Activated naive CD4-positive, alpha-beta T cell treated with anti-CD3 and anti-CD28 coated beads, Interleukin-2, amount 50 U/mL, for 24 hours (primary cell): ENCODE results near the gene FERD3L.

ENCODE experiments used
- H3K27ac Mint-ChIP-seq: one replicate; pipeline ENCODE4 v1.8.0; 2021; ENCODE audit warnings: mild to moderate bottlenecking, mixed read lengths
- H3K27me3 Mint-ChIP-seq: one replicate; pipeline ENCODE4 v1.8.0; 2021; ENCODE audit warnings: mixed read lengths
- H3K36me3 Mint-ChIP-seq: one replicate; pipeline ENCODE4 v1.8.0; 2021; ENCODE audit warnings: mixed read lengths
- H3K4me1 Mint-ChIP-seq: one replicate; pipeline ENCODE4 v1.8.0; 2021; ENCODE audit warnings: mixed read lengths
- H3K4me3 Mint-ChIP-seq: one replicate; pipeline ENCODE4 v1.8.0; 2021; ENCODE audit warnings: mild to moderate bottlenecking, mixed read lengths
- H3K9me3 Mint-ChIP-seq: one replicate; pipeline ENCODE4 v1.8.0; 2021; ENCODE audit warnings: mixed read lengths

FERD3L gene

GRCh38 chr7:19109000-19109946 is 35.9 kb downstream of the FERD3L start:
- Mint-ChIP-seq H3K27ac (no peak overlapping the region), H3K4me1 (no peaks in the 10 kb centered on the region), H3K9me3 (no peaks in the 10 kb centered on the region), H3K4me3 (no peak overlapping the region), H3K36me3 (no peaks in the 10 kb centered on the region), H3K27me3 (peaks cover 64% of the 10 kb centered on the region)

GRCh38 chr7:19107356-19108146 is 37.7 kb downstream of the FERD3L start:
- Mint-ChIP-seq H3K36me3 (no peaks in the 10 kb centered on the region), H3K27me3 (peaks cover 68% of the 10 kb centered on the region), H3K27ac (no peak overlapping the region), H3K4me1 (no peaks in the 10 kb centered on the region), H3K4me3 (no peak overlapping the region), H3K9me3 (peaks cover 6% of the 10 kb centered on the region)

GRCh38 chr7:19107081-19107355 is 38.2 kb downstream of the FERD3L start:
- no peaks in the 10 kb centered on the region for H3K36me3 Mint-ChIP-seq
- H3K27ac Mint-ChIP-seq = no peak overlapping the region
- H3K9me3 Mint-ChIP-seq = peaks cover 6% of the 10 kb centered on the region
- H3K4me1 Mint-ChIP-seq = no peaks in the 10 kb centered on the region
- H3K27me3 Mint-ChIP-seq = peaks cover 68% of the 10 kb centered on the region
- H3K4me3 Mint-ChIP-seq = no peak overlapping the region

DNA sequence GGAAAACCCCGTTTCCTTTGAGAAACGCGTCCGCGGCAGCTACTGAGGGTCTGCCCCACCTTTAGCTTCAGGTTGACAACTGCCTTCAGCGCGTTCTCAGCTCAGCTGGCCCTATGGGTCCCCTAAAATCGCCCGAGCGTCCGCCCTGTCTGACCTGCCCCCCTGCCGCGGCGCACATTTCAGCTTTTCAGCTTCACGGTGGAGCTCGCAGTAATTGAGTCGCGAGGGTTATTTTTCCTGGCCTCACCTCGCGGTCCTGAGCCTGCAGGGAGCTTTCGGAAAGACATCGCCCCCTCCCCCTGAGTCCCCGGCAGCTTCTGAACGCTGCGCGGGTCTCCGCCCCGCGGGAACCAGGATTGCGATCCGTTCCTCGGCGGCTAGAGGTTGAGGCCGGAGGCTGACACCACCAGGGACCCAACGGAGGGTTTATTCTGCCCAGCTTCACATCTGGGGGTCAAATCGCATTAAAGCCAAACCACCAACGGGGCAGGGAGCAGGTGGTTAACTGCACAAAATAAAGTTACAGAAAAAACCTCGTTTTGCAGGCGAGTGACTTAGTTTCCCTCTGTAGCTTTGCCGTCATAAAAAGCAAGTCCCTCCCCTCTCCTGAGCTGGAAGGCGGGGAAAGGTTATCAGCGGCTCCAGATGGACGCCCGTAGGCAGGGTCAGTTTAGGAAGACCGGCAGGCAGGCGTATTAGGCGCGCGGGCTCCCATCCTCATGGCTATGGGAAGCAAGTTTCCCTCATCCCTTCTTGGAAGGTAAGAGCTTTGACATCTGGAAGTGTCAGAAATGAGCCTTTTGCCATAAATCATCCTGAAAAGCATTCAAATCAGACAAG is 38.8 kb downstream of the FERD3L start:
- H3K4me3 Mint-ChIP-seq = no peak overlapping the region
- H3K27me3 Mint-ChIP-seq = peaks cover 64% of the 10 kb centered on the region
- no peak overlapping the region for H3K27ac Mint-ChIP-seq
- no peaks in the 10 kb centered on the region for H3K36me3 Mint-ChIP-seq
- H3K4me1 Mint-ChIP-seq = no peaks in the 10 kb centered on the region
- H3K9me3 Mint-ChIP-seq = peaks cover 6% of the 10 kb centered on the region

- Mint-ChIP-seq H3K4me3 (no peak overlapping the region), H3K27ac (no peak overlapping the region), H3K4me1 (no peaks in the 10 kb centered on the region), H3K36me3 (no peaks in the 10 kb centered on the region), H3K9me3 (peaks cover 6% of the 10 kb centered on the region), H3K27me3 (peaks cover 57% of the 10 kb centered on the region)
Measured at GRCh38 chr7:19105546-19105945, 39.7 kb downstream of the FERD3L start.

GRCh38 chr7:19104811-19105210 is 40.4 kb downstream of the FERD3L start:
- no peaks in the 10 kb centered on the region for H3K36me3 Mint-ChIP-seq
- H3K4me3 Mint-ChIP-seq = no peak overlapping the region
- peaks cover 55% of the 10 kb centered on the region for H3K27me3 Mint-ChIP-seq
- H3K27ac Mint-ChIP-seq = no peak overlapping the region
- H3K4me1 Mint-ChIP-seq = no peaks in the 10 kb centered on the region
- H3K9me3 Mint-ChIP-seq = peaks cover 6% of the 10 kb centered on the region

- no peaks in the 10 kb centered on the region for H3K36me3 Mint-ChIP-seq
- no peak overlapping the region for H3K4me3 Mint-ChIP-seq
- H3K27ac Mint-ChIP-seq = no peak overlapping the region
- H3K9me3 Mint-ChIP-seq = peaks cover 6% of the 10 kb centered on the region
- peaks cover 37% of the 10 kb centered on the region for H3K27me3 Mint-ChIP-seq
- no peaks in the 10 kb centered on the region for H3K4me1 Mint-ChIP-seq
Measured at GRCh38 chr7:19102884-19103283, 42.3 kb downstream of the FERD3L start.

- Mint-ChIP-seq H3K36me3 (no peaks in the 10 kb centered on the region), H3K27me3 (peaks cover 31% of the 10 kb centered on the region), H3K27ac (no peak overlapping the region), H3K4me3 (no peak overlapping the region), H3K9me3 (peaks cover 6% of the 10 kb centered on the region), H3K4me1 (no peaks in the 10 kb centered on the region)
Measured at GRCh38 chr7:19101909-19102308, 43.3 kb downstream of the FERD3L start.

DNA sequence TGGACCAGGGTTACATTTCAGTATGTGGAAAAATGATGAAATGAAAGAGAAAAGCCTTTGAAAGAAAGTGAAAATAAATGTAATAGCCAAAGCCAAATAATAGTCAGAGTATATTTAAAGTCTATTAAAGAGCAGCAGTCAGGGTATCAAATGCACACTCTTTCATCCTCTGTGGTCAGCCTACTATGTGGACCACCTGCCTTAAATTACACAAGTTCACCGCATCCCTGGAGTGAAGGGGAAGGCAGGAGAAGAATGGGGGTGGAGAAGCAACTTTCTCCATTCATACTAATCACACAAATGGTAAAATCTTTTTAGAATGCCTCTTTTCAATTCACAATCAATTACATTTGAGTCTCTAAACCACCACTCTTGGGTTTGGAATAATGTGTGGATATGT is 43.7 kb downstream of the FERD3L start:
- Mint-ChIP-seq H3K4me1 (no peaks in the 10 kb centered on the region), H3K27me3 (peaks cover 31% of the 10 kb centered on the region), H3K36me3 (no peaks in the 10 kb centered on the region), H3K9me3 (peaks cover 6% of the 10 kb centered on the region), H3K4me3 (no peak overlapping the region), H3K27ac (no peak overlapping the region)

- no peak overlapping the region for H3K4me3 Mint-ChIP-seq
- peaks cover 18% of the 10 kb centered on the region for H3K27me3 Mint-ChIP-seq
- no peaks in the 10 kb centered on the region for H3K4me1 Mint-ChIP-seq
- no peaks in the 10 kb centered on the region for H3K36me3 Mint-ChIP-seq
- no peak overlapping the region for H3K27ac Mint-ChIP-seq
- peaks cover 6% of the 10 kb centered on the region for H3K9me3 Mint-ChIP-seq
Measured at GRCh38 chr7:19099924-19100323, 45.3 kb downstream of the FERD3L start.

DNA sequence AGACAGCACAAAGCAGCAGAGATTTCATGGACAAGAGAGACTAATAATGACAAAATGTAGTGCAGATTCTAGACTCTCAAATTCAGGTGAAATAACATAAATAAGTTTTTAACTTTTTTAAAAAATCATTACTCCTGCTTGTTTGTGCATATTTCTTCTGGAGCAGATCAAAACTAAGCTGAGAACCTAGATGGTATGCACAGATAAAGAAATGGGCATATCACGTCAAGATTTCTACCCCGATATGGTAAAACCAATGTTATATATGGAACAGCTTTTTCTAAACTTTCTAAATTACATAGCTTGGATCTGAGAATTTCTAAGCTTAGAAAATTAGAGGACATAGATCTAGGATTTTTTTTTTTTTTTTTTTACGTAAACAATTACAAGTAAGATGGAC is 46.0 kb downstream of the FERD3L start:
- no peak overlapping the region for H3K27ac Mint-ChIP-seq
- peaks cover 15% of the 10 kb centered on the region for H3K27me3 Mint-ChIP-seq
- no peaks in the 10 kb centered on the region for H3K4me1 Mint-ChIP-seq
- no peaks in the 10 kb centered on the region for H3K36me3 Mint-ChIP-seq
- H3K4me3 Mint-ChIP-seq = no peak overlapping the region
- H3K9me3 Mint-ChIP-seq = peaks cover 6% of the 10 kb centered on the region

DNA sequence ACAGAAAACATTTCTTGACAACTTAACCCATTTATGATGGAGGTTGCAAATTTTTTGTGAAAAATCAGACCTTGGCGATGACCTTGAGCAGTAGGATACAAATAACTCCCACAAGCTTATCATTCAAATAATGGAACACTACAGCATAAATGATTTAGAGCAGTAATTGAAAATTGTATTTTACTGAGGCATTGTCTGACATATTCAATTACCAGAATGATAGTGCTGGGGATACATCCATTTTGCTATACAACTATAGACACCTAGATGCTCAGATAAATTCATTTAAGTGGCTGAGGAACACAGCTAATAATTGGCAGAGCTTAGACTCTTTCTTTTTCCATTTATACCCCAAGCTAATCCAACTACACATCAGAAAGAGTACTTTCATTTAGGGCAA is 46.7 kb downstream of the FERD3L start:
- H3K4me1 Mint-ChIP-seq = no peaks in the 10 kb centered on the region
- H3K9me3 Mint-ChIP-seq = peaks cover 6% of the 10 kb centered on the region
- no peaks in the 10 kb centered on the region for H3K36me3 Mint-ChIP-seq
- no peak overlapping the region for H3K4me3 Mint-ChIP-seq
- peaks cover 14% of the 10 kb centered on the region for H3K27me3 Mint-ChIP-seq
- H3K27ac Mint-ChIP-seq = no peak overlapping the region

DNA sequence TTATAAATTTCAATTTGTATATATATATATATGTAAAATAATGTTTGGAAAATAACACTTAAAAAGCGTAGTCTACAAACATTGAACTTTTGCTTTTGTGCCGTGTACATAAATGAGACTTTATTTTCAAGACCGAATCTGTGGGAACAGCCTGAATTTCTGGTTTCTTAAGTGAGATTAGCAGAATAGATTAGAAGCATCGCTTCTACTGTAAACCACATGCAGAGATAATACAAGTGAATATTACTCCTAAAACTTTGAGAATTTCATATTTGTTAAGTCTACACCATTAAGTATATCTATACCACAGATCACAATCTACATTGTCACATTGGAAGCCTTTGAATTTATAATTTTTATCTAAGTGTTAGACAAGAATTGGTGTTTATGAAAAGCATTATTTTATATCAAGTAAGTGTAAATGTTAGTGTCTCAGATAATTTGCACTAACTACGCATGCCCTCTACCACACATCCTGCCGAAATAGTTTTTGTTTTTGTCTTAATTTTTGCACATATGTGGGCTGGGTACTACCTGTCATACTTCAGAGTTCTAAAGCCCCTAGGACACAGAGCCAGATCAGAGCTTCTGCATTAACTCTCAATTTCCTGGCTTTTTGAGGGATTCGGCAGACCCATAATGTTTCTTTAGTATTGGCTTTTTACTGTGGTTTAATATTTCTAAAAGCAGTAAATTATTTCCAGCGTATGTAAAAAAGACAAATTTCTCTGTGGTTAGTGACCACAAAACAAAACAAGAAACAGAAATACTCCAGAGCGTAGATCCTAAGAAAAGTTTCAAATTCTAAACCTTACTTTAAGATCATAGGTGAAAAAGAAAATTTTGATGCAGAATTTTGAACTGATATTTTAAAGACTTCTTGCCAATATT is 47.8 kb downstream of the FERD3L start:
- Mint-ChIP-seq H3K9me3 (no peaks in the 10 kb centered on the region), H3K4me3 (no peak overlapping the region), H3K4me1 (no peaks in the 10 kb centered on the region), H3K27ac (no peak overlapping the region), H3K27me3 (peaks cover 5% of the 10 kb centered on the region), H3K36me3 (no peaks in the 10 kb centered on the region)

DNA sequence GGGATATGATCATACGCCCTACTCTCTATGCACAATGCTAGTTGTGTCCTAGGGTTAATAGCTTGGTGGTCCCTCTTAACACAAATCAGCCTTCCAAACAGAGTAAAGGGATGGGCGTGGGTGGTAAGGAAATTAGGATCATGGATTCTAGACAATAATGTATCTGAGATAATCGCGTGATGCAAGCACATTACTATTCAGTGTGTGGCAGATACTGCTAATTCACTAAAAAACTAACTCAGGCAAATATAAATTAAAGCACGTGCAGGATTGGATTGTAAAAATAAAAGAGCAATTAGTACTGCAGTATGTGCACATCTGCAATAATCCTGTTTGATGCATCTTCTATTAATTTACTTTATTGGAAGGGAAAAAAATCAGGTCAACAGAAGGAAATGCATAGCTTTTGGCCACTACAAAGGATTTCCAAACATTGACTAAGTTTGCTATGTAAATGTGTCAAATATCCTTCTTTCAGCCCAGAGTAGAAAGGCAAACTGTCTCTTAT is 49.8 kb downstream of the FERD3L start:
- Mint-ChIP-seq H3K36me3 (no peaks in the 10 kb centered on the region), H3K9me3 (no peaks in the 10 kb centered on the region), H3K27me3 (peaks cover 2% of the 10 kb centered on the region), H3K4me3 (no peak overlapping the region), H3K4me1 (no peaks in the 10 kb centered on the region), H3K27ac (no peak overlapping the region)
